H1 (cell line): ENCODE data around the gene SMIM35. TPM values are rescaled to one million over a fixed set of nuclear protein-coding genes. Genes with fewer than 3 reads are reported as not detected.

Experiments
- CTCF ChIA-PET: fragments of 300-600 bp; sonication (Branson Sonifier 250); formaldehyde crosslinking; loops from one replicate; lab custom pipeline; 2021; ENCODE audit not compliant: partially characterized antibody; lab: Charles Lee
- POLR2A ChIA-PET: fragments of 300-600 bp; sonication (Branson Sonifier 250); formaldehyde crosslinking; loops from one replicate; lab custom pipeline; 2021; ENCODE audit warnings: inconsistent platforms; ENCODE audit not compliant: partially characterized antibody; lab: Charles Lee
- DNase-seq, 2 experiments: peaks; one replicate each; pipeline versions ENCODE4 v3.0.0 to v3.0.0-alpha.2; 2010 to 2022; ENCODE audit warnings: low spot score in 2 of 2, low read depth in 1 of 2, mixed read lengths in 1 of 2
- FAIRE-seq: peaks from 2 replicates; lab custom pipeline; 2011; peaks lifted over from hg19 to GRCh38; lab: Jason Lieb, UNC
- H2AFZ ChIP-seq: 2 replicates; pipeline ENCODE4 v1.8.1; 2012; ENCODE audit warnings: low read length, inconsistent platforms
- H2AK5ac ChIP-seq: 2 replicates; pipeline ENCODE4 v1.6.1; 2013; ENCODE audit warnings: low read depth, low read length
- H2BK120ac ChIP-seq: replicated peaks from 2 replicates; pipeline ENCODE3; 2013; ENCODE audit warnings: low read depth, low read length, inconsistent platforms
- H2BK12ac ChIP-seq: 2 replicates; pipeline ENCODE4 v1.6.1; 2013; ENCODE audit warnings: low read depth, low read length
- H2BK15ac ChIP-seq: 2 replicates; pipeline ENCODE4 v1.6.1; 2013; ENCODE audit warnings: low read length
- H2BK20ac ChIP-seq: 2 replicates; pipeline ENCODE4 v1.6.1; 2013; ENCODE audit warnings: low read length
- H2BK5ac ChIP-seq: 2 replicates; pipeline ENCODE4 v1.6.1; 2013; ENCODE audit warnings: low read depth, low read length
- H3K14ac ChIP-seq: 2 replicates; pipeline ENCODE4 v1.6.1; 2013; ENCODE audit warnings: inconsistent platforms; ENCODE audit not compliant: insufficient read length
- H3K18ac ChIP-seq: 2 replicates; pipeline ENCODE4 v1.6.1; 2013; ENCODE audit warnings: low read length; ENCODE audit errors: extremely low read depth
- H3K23ac ChIP-seq: 2 replicates; pipeline ENCODE4 v1.6.1; 2013; ENCODE audit warnings: inconsistent platforms; ENCODE audit not compliant: insufficient read length
- H3K23me2 ChIP-seq: 2 replicates; pipeline ENCODE4 v1.6.1; 2013; ENCODE audit warnings: low read depth, low read length
- H3K27ac ChIP-seq: 2 replicates; pipeline ENCODE4 v1.6.1; 2011; ENCODE audit warnings: low read depth, low read length, inconsistent platforms
- H3K27me3 ChIP-seq, 4 experiments: replicated peaks in 1 of 4; 1 replicate in 1 of 4; 2 replicates in 3 of 4; pipeline versions ENCODE4 v1.6.1 to v1.8.1; 2011 to 2013; ENCODE audit warnings: low read length in 3 of 4, mild to moderate bottlenecking in 3 of 4, inconsistent platforms in 2 of 4, mixed read lengths in 2 of 4, moderate library complexity in 1 of 4; ENCODE audit not compliant: control insufficient read depth in 3 of 4, insufficient read depth in 3 of 4; ENCODE audit errors: extremely low read depth in 1 of 4
- H3K36me3 ChIP-seq, 4 experiments: 2 replicates each; pipeline versions ENCODE4 v1.6.1 to v1.8.1; 2011 to 2013; ENCODE audit warnings: mild to moderate bottlenecking in 4 of 4, low read length in 3 of 4, moderate library complexity in 2 of 4, control low read depth in 1 of 4, inconsistent platforms in 1 of 4; ENCODE audit not compliant: insufficient read depth in 4 of 4, control insufficient read depth in 2 of 4
- H3K4ac ChIP-seq: replicated peaks from 2 replicates; pipeline ENCODE3; 2013; ENCODE audit warnings: low read length, low read depth, mixed read lengths, inconsistent platforms; ENCODE audit not compliant: insufficient read length
- H3K4me1 ChIP-seq, 4 experiments: replicated peaks in 1 of 4; 1 replicate in 1 of 4; 2 replicates in 3 of 4; pipeline versions ENCODE4 v1.6.1 to v1.8.1; 2011 to 2013; ENCODE audit warnings: low read length in 3 of 4, inconsistent platforms in 2 of 4, mixed read lengths in 1 of 4; ENCODE audit not compliant: insufficient read depth in 4 of 4, control insufficient read depth in 3 of 4
- H3K4me2 ChIP-seq, 2 experiments: 2 replicates each; pipeline versions ENCODE4 v1.6.1 to v1.8.1; 2011 to 2013; ENCODE audit warnings: low read depth in 2 of 2, low read length in 2 of 2, control low read depth in 1 of 2, inconsistent platforms in 1 of 2, mild to moderate bottlenecking in 1 of 2; ENCODE audit not compliant: insufficient read depth in 1 of 2
- H3K4me3 ChIP-seq, 4 experiments: fragments of 200-600, 300-600 bp in 1 of 4; sonication (generic), shearing (Covaris generic), sonication (Bioruptor Twin) in 1 of 4; 2 replicates each; pipeline versions ENCODE4 v1.5.1 to v1.8.1; 2011 to 2016; ENCODE audit warnings: low read length in 4 of 4, low read depth in 3 of 4, control low read depth in 2 of 4, inconsistent platforms in 2 of 4, mild to moderate bottlenecking in 2 of 4, mixed read lengths in 1 of 4, moderate library complexity in 1 of 4; ENCODE audit not compliant: insufficient read depth in 2 of 4; ENCODE audit errors: extremely low read depth in 1 of 4
- H3K56ac ChIP-seq: replicated peaks from 2 replicates; pipeline ENCODE3; 2013; ENCODE audit warnings: low read depth, mild to moderate bottlenecking, mixed read lengths, low read length, inconsistent platforms; ENCODE audit not compliant: insufficient read length
- H3K79me1 ChIP-seq: 2 replicates; pipeline ENCODE4 v1.6.1; 2013; ENCODE audit warnings: low read depth, low read length, control low read depth
- H3K79me2 ChIP-seq, 2 experiments: 2 replicates each; pipeline versions ENCODE4 v1.6.1 to v1.8.1; 2012 to 2013; ENCODE audit warnings: low read length in 2 of 2, mild to moderate bottlenecking in 2 of 2, inconsistent platforms in 1 of 2; ENCODE audit not compliant: insufficient read depth in 2 of 2, control insufficient read depth in 1 of 2
- H3K9ac ChIP-seq, 4 experiments: replicated peaks in 1 of 4; 1 replicate in 1 of 4; 2 replicates in 3 of 4; pipeline versions ENCODE4 v1.6.1 to v1.8.1; 2011 to 2013; ENCODE audit warnings: low read depth in 3 of 4, low read length in 3 of 4, control low read depth in 2 of 4, mild to moderate bottlenecking in 2 of 4, moderate library complexity in 2 of 4, inconsistent platforms in 1 of 4; ENCODE audit errors: extremely low read depth in 1 of 4
- H3K9me3 ChIP-seq, 2 experiments: 2 replicates each; pipeline versions ENCODE4 v1.6.1 to v1.8.1; 2012 to 2013; ENCODE audit warnings: mild to moderate bottlenecking in 2 of 2, moderate library complexity in 2 of 2, control low read depth in 1 of 2, inconsistent platforms in 1 of 2, low read depth in 1 of 2, low read length in 1 of 2, mixed read lengths in 1 of 2; ENCODE audit not compliant: insufficient read depth in 2 of 2
- H4K20me1 ChIP-seq, 2 experiments: replicated peaks in 1 of 2; 2 replicates each; pipeline versions ENCODE3 to v1.8.1; 2011 to 2013; ENCODE audit warnings: inconsistent platforms in 2 of 2, low read length in 2 of 2, mild to moderate bottlenecking in 1 of 2; ENCODE audit not compliant: insufficient read depth in 2 of 2, control insufficient read depth in 1 of 2
- H4K5ac ChIP-seq: 2 replicates; pipeline ENCODE4 v1.6.1; 2013; ENCODE audit warnings: low read length, low read depth, mixed read lengths, inconsistent platforms; ENCODE audit not compliant: insufficient read length
- H4K8ac ChIP-seq: 2 replicates; pipeline ENCODE4 v1.8.0; 2013; ENCODE audit warnings: mild to moderate bottlenecking, moderate library complexity, low read length, inconsistent platforms; ENCODE audit not compliant: insufficient read depth; ENCODE audit errors: extremely low read depth
- H4K91ac ChIP-seq: replicated peaks from 2 replicates; pipeline ENCODE3; 2013; ENCODE audit warnings: low read length, mixed read lengths, inconsistent platforms; ENCODE audit not compliant: insufficient read length
- ATF3 ChIP-seq: IDR thresholded peaks from 2 replicates; pipeline ENCODE4 v1.6.1; 2011; ENCODE audit warnings: low read depth, mild to moderate bottlenecking, low read length; ENCODE audit not compliant: insufficient read depth
- E2F6 ChIP-seq: IDR thresholded peaks from 2 replicates; pipeline ENCODE4 v1.6.1; 2012; ENCODE audit warnings: inconsistent platforms
- GTF2F1 ChIP-seq: IDR thresholded peaks from 2 replicates; pipeline ENCODE4 v1.6.1; 2012; ENCODE audit warnings: low read depth, low read length, improper control_type of control experiment, borderline replicate concordance
- NRF1 ChIP-seq: IDR thresholded peaks from 2 replicates; pipeline ENCODE4 v1.6.1; 2011; ENCODE audit warnings: mild to moderate bottlenecking, low read depth, low read length, improper control_type of control experiment
- SAP30 ChIP-seq: fragments of 300-600 bp; sonication (generic); IDR thresholded peaks from 2 replicates; pipeline ENCODE4 v1.7.1; 2012; ENCODE audit warnings: low read length, moderate library complexity, mild to moderate bottlenecking, inconsistent platforms; ENCODE audit not compliant: insufficient read depth, insufficient replicate concordance
- SRF ChIP-seq: IDR thresholded peaks from 2 replicates; pipeline ENCODE4 v1.6.1; 2011; ENCODE audit warnings: mild to moderate bottlenecking, low read depth, low read length, moderate library complexity
- TEAD4 ChIP-seq: IDR thresholded peaks from 2 replicates; pipeline ENCODE4 v1.6.1; 2012; ENCODE audit warnings: low read depth, low read length, inconsistent platforms, mixed read lengths
- WGBS, 2 experiments: shearing (Covaris generic) in 1 of 2; methylation state at CpG; one replicate each; pipeline versions ENCODE4 v1.1.6 to v1.1.7; 2013 to 2015; ENCODE audit warnings: low lambda C conversion rate in 2 of 2, mixed read lengths in 2 of 2, inconsistent platforms in 1 of 2, low coverage in 1 of 2, missing lambda C conversion rate in 1 of 2; ENCODE audit not compliant: insufficient replicate concordance in 2 of 2, insufficient coverage in 1 of 2, insufficient read length in 1 of 2; ENCODE audit errors: extremely low coverage in 1 of 2, missing lambda C conversion rate in 1 of 2; 5-methylcytosine and 5-hydroxymethylcytosine counted together
- polyA plus RNA-seq, 7 experiments: library from polyadenylated mRNA; depleted of rRNA in 3 of 7; stranded (reverse) in 5 of 7; unstranded in 2 of 7; fragments of >200 nt in 5 of 7; fragments of 200-250 nt in 2 of 7; gene quantifications; 1 replicate in 5 of 7; 2 replicates in 1 of 7; 4 replicates in 1 of 7; pipeline versions ENCODE4 v1.2.1 to v1.2.3, GENCODE V29; 2011 to 2013; ENCODE audit warnings: missing spikeins in 2 of 7, mixed read lengths in 2 of 7
- total RNA-seq: library from RNA; stranded (reverse); fragmentation: NEBNext Ultra II Directional; extraction: Animal tissue kit (Norgen Biotek cat#: 25700); gene quantifications from 2 replicates; pipeline ENCODE4 v1.2.1, GENCODE V29; 2021

The SMIM35 gene
- total and polyA plus RNA-seq, 2 of the 8 experiments (the other 6 are each of a cell fraction or from before 2014, with no cell fraction given): not detected

- Histone ChIP-seq H4K5ac (no peak overlapping the region), H3K18ac (no peak overlapping the region), H2AK5ac (no peak overlapping the region), H3K4ac (no peak overlapping the region), H2BK20ac (no peak overlapping the region), H3K23ac (no peak overlapping the region), H3K36me3 (no peaks in the 10 kb centered on the region), H2AFZ (no peak overlapping the region), H3K79me1 (no peaks in the 10 kb centered on the region), H3K9me3 (no peaks in the 10 kb centered on the region), H4K20me1 (no peaks in the 10 kb centered on the region), H4K91ac (no peak overlapping the region), H4K8ac (no peak overlapping the region), H3K79me2 (no peaks in the 10 kb centered on the region), H3K27ac (no peak overlapping the region), H2BK5ac (no peak overlapping the region), H3K14ac (no peak overlapping the region), H3K56ac (no peak overlapping the region), H3K4me1 (peaks cover 0 to 12% (median 6%) of the 10 kb centered on the region in 4 experiments; a peak in 6 of 7 replicates), H2BK12ac (no peak overlapping the region), H3K4me3 (no peak overlapping the region), H3K27me3 (no peaks in the 10 kb centered on the region; a peak in 1 of 7 replicates), H3K9ac (no peak overlapping the region), H3K4me2 (no peak overlapping the region), H2BK120ac (no peak overlapping the region), H2BK15ac (no peak overlapping the region), H3K23me2 (no peaks in the 10 kb centered on the region; the same call in 1 of the 2 replicates)
- no peak for FAIRE-seq
- ChIA-PET CTCF (interaction anchor here (1.1 to 2.8 kb wide), 3 partner anchors 9 to 33 kb away, joined by 3 to 7 read pairs (median 3); no protein-coding TSS in a partner anchor), POLR2A (no interaction called here)
- TF ChIP-seq ATF3: no peak
- TF ChIP-seq SRF: no peak
- TF ChIP-seq TEAD4: no peak
- TF ChIP-seq GTF2F1: no peak
- no peak for TF ChIP-seq NRF1
- TF ChIP-seq E2F6: no peak
- no peak for TF ChIP-seq SAP30
- DNase-seq: no peak
- WGBS, 2 experiments: 89% methylated on average over 6 of the region's 6 CpGs; no CpG with 5 or more reads in 1 of the 2 experiments
These were observed 17.7 kb upstream of the SMIM35 start for GRCh38 chr11:118104491-118104890.
